ENCODE results near the gene ATP1A1.

The ATP1A1 gene

GRCh38 chr1:116371752-116372151 is 1.3 kb upstream of the ATP1A1 start:
- POLR2A ChIA-PET, result no interaction called here
- Histone ChIP-seq H3K4me3 (ENCODE audit: low read depth, low read length) (no peak overlapping the region), H3K27ac (ENCODE audit: extremely low read depth, low read depth, low read length) (no peak overlapping the region), H3K36me3 (ENCODE audit: control insufficient read depth in 2 of 2, insufficient read depth in 1 of 2, low read length in 2 of 2) (no peaks in the 10 kb centered on the region), H3K9me3 (ENCODE audit: control insufficient read depth, insufficient read depth, low read depth, low read length) (no peaks in the 10 kb centered on the region), H3K4me1 (ENCODE audit: control insufficient read depth, insufficient read depth, low read length) (peaks cover 5% of the 10 kb centered on the region)
- CTCF ChIA-PET, result interaction anchor here (0.7 to 1.1 kb wide), 3 partner anchors 48 to 261 kb away, joined by 3 read pairs; no protein-coding TSS in a partner anchor
- no peak for TF ChIP-seq ZNF335 (tag by site-specific recombination; conservative IDR thresholded peaks at IDR 0.05)
- TF ChIP-seq ZNF362 (tag by site-specific recombination; IDR thresholded peaks at IDR 0.05), result no peak
- no peak for TF ChIP-seq ZNF184 (tag by site-specific recombination; IDR thresholded peaks at IDR 0.05)
- no peak for TF ChIP-seq ZNF548 (tag by site-specific recombination; IDR thresholded peaks at IDR 0.05)
- TF ChIP-seq ZNF148 (tag by site-specific recombination; IDR thresholded peaks at IDR 0.05; ENCODE audit: borderline replicate concordance), result no peak
- no peak for TF ChIP-seq TCF7L2 (IDR thresholded peaks at IDR 0.05; ENCODE audit: borderline replicate concordance, low read depth, low read length)
- TF ChIP-seq ZNF549 (tag by site-specific recombination; IDR thresholded peaks at IDR 0.05), result no peak
- TF ChIP-seq ZNF18 (tag by site-specific recombination; IDR thresholded peaks at IDR 0.05), result no peak
- TF ChIP-seq ZBTB10 (tag by site-specific recombination; IDR thresholded peaks at IDR 0.05), result no peak
- TF ChIP-seq ZNF112 (tag by site-specific recombination; IDR thresholded peaks at IDR 0.05), result no peak
- no peak for TF ChIP-seq ZNF155 (tag by site-specific recombination; IDR thresholded peaks at IDR 0.05)
- no peak for TF ChIP-seq ZNF292 (tag by site-specific recombination; IDR thresholded peaks at IDR 0.05; ENCODE audit: borderline replicate concordance, low read depth)
- no peak for TF ChIP-seq ZNF561 (tag by site-specific recombination; IDR thresholded peaks at IDR 0.05; ENCODE audit: borderline replicate concordance)

GRCh38 chr1:116372191-116372590 is 853 bp upstream of the ATP1A1 start:
- Histone ChIP-seq H3K36me3 (ENCODE audit: control insufficient read depth in 2 of 2, insufficient read depth in 1 of 2, low read length in 2 of 2) (no peaks in the 10 kb centered on the region), H3K27ac (ENCODE audit: extremely low read depth, low read depth, low read length) (no peak overlapping the region), H3K4me3 (ENCODE audit: low read depth, low read length) (no peak overlapping the region; the same call in 1 of the 2 replicates), H3K4me1 (ENCODE audit: control insufficient read depth, insufficient read depth, low read length) (peaks cover 10% of the 10 kb centered on the region), H3K9me3 (ENCODE audit: control insufficient read depth, insufficient read depth, low read depth, low read length) (no peaks in the 10 kb centered on the region)
- CTCF ChIA-PET, result interaction anchor here (0.7 to 1.1 kb wide), 3 partner anchors 48 to 262 kb away, joined by 3 read pairs; no protein-coding TSS in a partner anchor
- POLR2A ChIA-PET, result interaction anchor here (1.5 kb wide), 1 partner anchor 9 kb away, joined by 3 read pairs; no protein-coding TSS in a partner anchor
- TF ChIP-seq ZBTB48 (tag by site-specific recombination; IDR thresholded peaks at IDR 0.05), result no peak
- TF ChIP-seq ZNF184 (tag by site-specific recombination; IDR thresholded peaks at IDR 0.05), result no peak
- no peak for TF ChIP-seq KLF16 (tag by site-specific recombination; IDR thresholded peaks at IDR 0.05)
- no peak for TF ChIP-seq ZNF266 (tag by site-specific recombination; IDR thresholded peaks at IDR 0.05; ENCODE audit: low read depth)
- TF ChIP-seq ZBTB20 (tag by site-specific recombination; IDR thresholded peaks at IDR 0.05), result no peak
- no peak for TF ChIP-seq ZNF692 (tag by site-specific recombination; IDR thresholded peaks at IDR 0.05)
- TF ChIP-seq ZBTB44 (tag by site-specific recombination; IDR thresholded peaks at IDR 0.05), result no peak
- TF ChIP-seq ZBTB17 (tag by site-specific recombination; IDR thresholded peaks at IDR 0.05), result no peak
- no peak for TF ChIP-seq ZNF600 (tag by site-specific recombination; IDR thresholded peaks at IDR 0.05)
- TF ChIP-seq ZNF501 (tag by site-specific recombination; IDR thresholded peaks at IDR 0.05), result no peak
- TF ChIP-seq ZNF324 (tag by site-specific recombination; IDR thresholded peaks at IDR 0.05), result no peak
- no peak for TF ChIP-seq ZNF311 (tag by site-specific recombination; IDR thresholded peaks at IDR 0.05; ENCODE audit: borderline replicate concordance)
